ENCODE results near the gene EHMT2. TPM values are rescaled to one million over a fixed set of nuclear protein-coding genes. Genes with fewer than 3 reads are reported as not detected.
A peak's percentile ranks its signal among the peaks of the same experiment; 100 is the strongest.

The EHMT2 gene
- total RNA-seq, 1 experiment from 2014 or later = 65.7 TPM

DNA sequence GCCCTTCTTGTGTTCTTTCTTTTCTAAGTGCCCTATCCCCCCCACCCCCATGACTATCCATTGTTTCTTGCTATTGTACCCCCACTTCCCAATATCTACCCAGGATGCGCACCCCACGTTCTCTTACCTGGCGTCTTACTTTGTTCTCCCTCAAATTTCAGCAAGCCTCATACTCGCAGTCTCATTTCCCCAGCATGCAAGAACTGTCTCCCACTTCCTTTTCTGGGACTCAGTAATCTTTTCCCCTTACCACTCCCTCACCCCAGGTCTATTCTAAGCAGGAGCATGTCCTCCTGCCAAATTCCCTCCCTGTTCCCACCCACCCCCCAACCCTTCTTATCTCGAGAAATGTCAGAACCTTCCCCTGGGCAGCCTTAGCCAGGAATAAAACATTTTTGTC lies 1.7 kb upstream of the EHMT2 start:
- ChIA-PET POLR2A (interaction anchor here (1.3 kb wide), 1 partner anchor 73 kb away, joined by 10 read pairs; the partner anchor contains the start of gene DXO), CTCF (interaction anchor here (1.5 to 3.2 kb wide), 2 partner anchors 53 to 73 kb away, joined by 3 to 24 read pairs; partner anchors contain the start of gene DXO)
- no peaks in the 10 kb centered on the region for H3K27me3 Mint-ChIP-seq (ENCODE audit: insufficient read depth, unreplicated experiment)
- Histone ChIP-seq H3K36me3 (ENCODE audit: control insufficient read depth, insufficient read depth, low read length) (no peaks in the 10 kb centered on the region; the same call in none of the 2 replicates), H3K4me3 (ENCODE audit: low read depth, low read length) (no peak overlapping the region), H3K27me3 (replicated peaks; ENCODE audit: control insufficient read depth, insufficient read depth, low read length) (no peaks in the 10 kb centered on the region), H3K9me3 (no peaks in the 10 kb centered on the region), H3K4me1 (peaks cover 23% of the 10 kb centered on the region)
- peaks cover 20% of the 10 kb centered on the region for H3K4me1 Mint-ChIP-seq (ENCODE audit: low read depth, unreplicated experiment)
- TF ChIP-seq, protein P1, sequence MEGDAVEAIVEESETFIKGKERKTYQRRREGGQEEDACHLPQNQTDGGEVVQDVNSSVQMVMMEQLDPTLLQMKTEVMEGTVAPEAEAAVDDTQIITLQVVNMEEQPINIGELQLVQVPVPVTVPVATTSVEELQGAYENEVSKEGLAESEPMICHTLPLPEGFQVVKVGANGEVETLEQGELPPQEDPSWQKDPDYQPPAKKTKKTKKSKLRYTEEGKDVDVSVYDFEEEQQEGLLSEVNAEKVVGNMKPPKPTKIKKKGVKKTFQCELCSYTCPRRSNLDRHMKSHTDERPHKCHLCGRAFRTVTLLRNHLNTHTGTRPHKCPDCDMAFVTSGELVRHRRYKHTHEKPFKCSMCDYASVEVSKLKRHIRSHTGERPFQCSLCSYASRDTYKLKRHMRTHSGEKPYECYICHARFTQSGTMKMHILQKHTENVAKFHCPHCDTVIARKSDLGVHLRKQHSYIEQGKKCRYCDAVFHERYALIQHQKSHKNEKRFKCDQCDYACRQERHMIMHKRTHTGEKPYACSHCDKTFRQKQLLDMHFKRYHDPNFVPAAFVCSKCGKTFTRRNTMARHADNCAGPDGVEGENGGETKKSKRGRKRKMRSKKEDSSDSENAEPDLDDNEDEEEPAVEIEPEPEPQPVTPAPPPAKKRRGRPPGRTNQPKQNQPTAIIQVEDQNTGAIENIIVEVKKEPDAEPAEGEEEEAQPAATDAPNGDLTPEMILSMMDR (IDR thresholded peaks at IDR 0.05; ENCODE audit: insufficient read depth in 1 of 2, low read depth in 1 of 2, low read length in 1 of 2, severe bottlenecking in 1 of 2, unreplicated experiment in 1 of 2) = no peak
- intact Hi-C loops (cut with micrococcal nuclease; ENCODE audit: unreplicated experiment) = no loop called here
- peak overlapping the region; percentile 96 for H3K4me3 Mint-ChIP-seq (ENCODE audit: unreplicated experiment)
- H3K9me3 Mint-ChIP-seq (ENCODE audit: unreplicated experiment) = no peaks in the 10 kb centered on the region
- peaks cover 42% of the 10 kb centered on the region for H3K36me3 Mint-ChIP-seq (ENCODE audit: insufficient read depth, unreplicated experiment)
- no peak overlapping the region for H3K27ac Mint-ChIP-seq (ENCODE audit: unreplicated experiment)
- no TSS peak for BruUV-seq (replicated peaks)
- no peak for DNase-seq

DNA sequence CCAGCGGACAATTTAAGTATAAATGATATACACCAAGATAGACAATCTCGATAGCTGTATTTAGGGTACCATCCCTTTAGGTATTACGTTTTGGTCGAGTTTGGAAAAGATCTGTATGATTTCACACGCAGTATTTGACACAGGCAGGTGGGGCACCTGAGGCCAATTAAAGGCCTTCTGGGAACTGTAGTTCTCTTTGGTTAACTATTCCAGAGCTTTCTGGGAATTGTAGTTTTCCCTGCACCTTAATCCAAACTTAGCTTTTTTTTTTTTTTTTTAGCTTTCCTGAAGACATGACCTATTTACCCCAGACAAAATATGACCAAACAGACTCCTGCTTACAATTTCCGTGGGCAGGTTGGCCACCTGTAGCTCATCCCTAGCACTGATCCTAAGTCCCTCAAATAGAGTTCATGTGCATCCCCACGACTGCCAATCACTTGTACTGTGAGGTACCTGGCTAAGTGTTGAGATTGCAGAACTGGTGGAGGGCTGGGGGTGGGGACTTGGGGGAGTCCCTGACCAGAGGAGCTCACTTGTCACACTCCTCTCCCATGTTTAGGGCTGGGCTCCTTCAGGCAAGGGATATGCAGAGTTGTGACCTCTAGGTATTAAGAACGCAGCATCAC lies 999 bp upstream of the EHMT2 start:
- Histone ChIP-seq H3K4me3 (ENCODE audit: low read depth, low read length) (peak overlapping the region; percentile 97), H3K4me1 (peaks cover 18% of the 10 kb centered on the region), H3K9me3 (no peaks in the 10 kb centered on the region), H3K27me3 (replicated peaks; ENCODE audit: control insufficient read depth, insufficient read depth, low read length) (no peaks in the 10 kb centered on the region), H3K36me3 (ENCODE audit: control insufficient read depth, insufficient read depth, low read length) (no peaks in the 10 kb centered on the region; the same call in none of the 2 replicates)
- intact Hi-C loops (cut with micrococcal nuclease; ENCODE audit: unreplicated experiment) = loop anchor here (1.0 kb wide), 1 partner anchor 54 kb away; no protein-coding TSS in a partner anchor
- peaks cover 20% of the 10 kb centered on the region for H3K4me1 Mint-ChIP-seq (ENCODE audit: low read depth, unreplicated experiment)
- CTCF ChIA-PET = interaction anchor here (0.6 to 3.2 kb wide), 7 partner anchors 11 to 158 kb away, joined by 3 to 24 read pairs (median 3); partner anchors contain the start of gene DXO
- TF ChIP-seq, protein P1 (IDR thresholded peaks at IDR 0.05; ENCODE audit: insufficient read depth in 1 of 2, low read depth in 1 of 2, low read length in 1 of 2, severe bottlenecking in 1 of 2, unreplicated experiment in 1 of 2) = no peak
- H3K36me3 Mint-ChIP-seq (ENCODE audit: insufficient read depth, unreplicated experiment) = peaks cover 49% of the 10 kb centered on the region
- DNase-seq = peak in 1 of 2 experiments; percentile 49
- H3K27me3 Mint-ChIP-seq (ENCODE audit: insufficient read depth, unreplicated experiment) = no peaks in the 10 kb centered on the region
- peak overlapping the region; percentile 91 for H3K27ac Mint-ChIP-seq (ENCODE audit: unreplicated experiment)
- no peaks in the 10 kb centered on the region for H3K9me3 Mint-ChIP-seq (ENCODE audit: unreplicated experiment)
- BruUV-seq (replicated peaks) = no TSS peak
- H3K4me3 Mint-ChIP-seq (ENCODE audit: unreplicated experiment) = peak overlapping the region; percentile 96
- POLR2A ChIA-PET = interaction anchor here (0.6 to 2.0 kb wide), 9 partner anchors 24 to 400 kb away, joined by 3 to 19 read pairs (median 6); partner anchors contain the start of genes CFB, DXO, HSPA1A and HSPA1B

DNA sequence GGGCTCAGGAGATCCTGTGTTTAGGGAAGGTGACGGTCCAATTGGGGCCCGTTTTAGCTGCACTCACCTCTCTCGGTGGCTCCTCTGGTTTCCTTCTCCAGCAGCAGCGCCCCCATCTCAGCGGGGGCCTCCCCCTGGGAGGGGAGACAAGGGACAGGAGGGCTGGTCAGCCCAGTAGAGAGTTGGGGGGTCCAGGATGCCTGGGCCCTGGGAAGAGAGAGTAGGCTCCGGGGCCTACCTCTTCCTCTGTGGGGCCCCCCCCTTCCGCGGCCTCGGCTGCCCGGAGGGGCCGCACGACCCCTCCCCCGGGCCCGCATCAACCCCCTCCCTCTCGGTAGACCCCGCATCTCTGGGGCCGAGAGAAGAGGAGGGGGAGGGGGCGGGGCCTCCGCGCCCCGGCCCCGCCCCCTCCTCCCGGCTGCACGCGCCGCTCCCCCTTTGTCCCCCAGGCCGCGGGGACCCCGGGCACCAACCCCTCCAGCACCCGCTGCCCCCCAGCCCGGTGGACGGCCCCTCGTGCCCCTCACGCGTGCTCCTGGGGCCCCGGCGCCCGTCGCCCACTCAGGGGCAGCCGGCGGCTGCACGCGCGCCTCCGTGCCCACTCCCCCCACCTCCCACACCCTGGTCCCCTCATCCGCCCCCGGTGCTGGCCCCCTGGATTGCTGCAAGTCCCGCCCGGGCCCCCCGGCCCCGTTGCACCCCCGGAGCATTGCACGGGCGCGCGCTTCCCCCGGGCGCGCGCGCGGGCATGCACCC lies 464 bp downstream of the EHMT2 start:
- Mint-ChIP-seq H3K9me3 (ENCODE audit: unreplicated experiment) (no peaks in the 10 kb centered on the region), H3K4me3 (ENCODE audit: unreplicated experiment) (peak overlapping the region; percentile 96), H3K4me1 (ENCODE audit: low read depth, unreplicated experiment) (peaks cover 9% of the 10 kb centered on the region), H3K27ac (ENCODE audit: unreplicated experiment) (peak overlapping the region; percentile 71), H3K27me3 (ENCODE audit: insufficient read depth, unreplicated experiment) (no peaks in the 10 kb centered on the region), H3K36me3 (ENCODE audit: insufficient read depth, unreplicated experiment) (peaks cover 51% of the 10 kb centered on the region)
- H3K4me1 ChIP-seq = peaks cover 9% of the 10 kb centered on the region
- ChIA-PET POLR2A (interaction anchor here (0.6 to 2.0 kb wide), 9 partner anchors 8 to 83 kb away, joined by 3 to 19 read pairs (median 4); partner anchors contain the start of genes CFB, HSPA1A, HSPA1L and NEU1), CTCF (interaction anchor here (1.0 to 3.2 kb wide), 3 partner anchors 10 to 55 kb away, joined by 4 to 24 read pairs (median 11); no protein-coding TSS in a partner anchor)
- H3K27me3 ChIP-seq (replicated peaks; ENCODE audit: control insufficient read depth, insufficient read depth, low read length) = no peaks in the 10 kb centered on the region
- H3K36me3 ChIP-seq (ENCODE audit: control insufficient read depth, insufficient read depth, low read length) = no peaks in the 10 kb centered on the region; the same call in none of the 2 replicates
- TF ChIP-seq, protein P1 (IDR thresholded peaks at IDR 0.05; ENCODE audit: insufficient read depth in 1 of 2, low read depth in 1 of 2, low read length in 1 of 2, severe bottlenecking in 1 of 2, unreplicated experiment in 1 of 2) = no peak
- intact Hi-C loops (cut with micrococcal nuclease; ENCODE audit: unreplicated experiment) = loop anchor here (1.0 kb wide), 1 partner anchor 34 kb away; no protein-coding TSS in a partner anchor
- no peaks in the 10 kb centered on the region for H3K9me3 ChIP-seq
- H3K4me3 ChIP-seq (ENCODE audit: low read depth, low read length) = peak overlapping the region; percentile 97
- DNase-seq = no peak
- BruUV-seq (replicated peaks) = no TSS peak

All from Caco-2 (cell line).